Cardiac muscle cell (in vitro differentiated cells and primary cell): Measurements from ENCODE around the gene DNLZ. TPM values are rescaled to one million over a fixed set of nuclear protein-coding genes. Genes with fewer than 3 reads are reported as not detected.
A peak's percentile ranks its signal among the peaks of the same experiment; 100 is the strongest.

Experiments
- DNase-seq, 2 donors: peaks; one replicate each; pipeline versions ENCODE4 v3.0.0 to v3.0.0-alpha.2; 2010 to 2017; ENCODE audit warnings: low read depth in 1 of 2, low spot score in 1 of 2
- H3K27ac ChIP-seq: fragments of 200-600 bp; sonication (generic); 2 replicates; pipeline ENCODE4 v1.5.1; 2016
- H3K27me3 ChIP-seq: fragments of 200-600 bp; sonication (generic); 2 replicates; pipeline ENCODE4 v1.6.0; 2016; ENCODE audit warnings: control low read depth
- H3K36me3 ChIP-seq: fragments of 200-600 bp; sonication (generic); 2 replicates; pipeline ENCODE4 v1.5.1; 2016; ENCODE audit warnings: control low read depth
- H3K4me1 ChIP-seq: fragments of 200-600 bp; sonication (generic); 2 replicates; pipeline ENCODE4 v1.8.1; 2017; ENCODE audit warnings: low read depth, mild to moderate bottlenecking, mixed run types
- H3K4me3 ChIP-seq: fragments of 200-600 bp; sonication (generic); 2 replicates; pipeline ENCODE4 v1.5.1; 2016; ENCODE audit warnings: mild to moderate bottlenecking
- H3K9me3 ChIP-seq: fragments of 200-600 bp; sonication (generic); 2 replicates; pipeline ENCODE4 v1.5.1; 2017; ENCODE audit warnings: low read depth, mild to moderate bottlenecking, control low read depth
- CTCF ChIP-seq: IDR thresholded peaks from 2 replicates; pipeline ENCODE4 v1.5.1; 2012; ENCODE audit warnings: low read depth, mild to moderate bottlenecking, low read length
- polyA plus RNA-seq: library from polyadenylated mRNA; unstranded; fragments of >200 nt; fragmentation: Nextera tagmentation; extraction: Ambion mirVana; gene quantifications from 2 replicates; pipeline ENCODE4 v1.2.1, GENCODE V29; 2016
- total RNA-seq: library from RNA; depleted of rRNA; stranded (reverse); fragments of >200 nt; gene quantifications from 2 replicates; pipeline ENCODE4 v1.2.3, GENCODE V29; 2016

The DNLZ gene
- total and polyA plus RNA-seq, 2 experiments from 2014 or later, result 28.0 to 48.2 TPM

- H3K36me3 ChIP-seq, result peaks cover 6% of the 10 kb centered on the region
- peak overlapping the region; percentile 80 for H3K27ac ChIP-seq
- no peaks in the 10 kb centered on the region for H3K9me3 ChIP-seq
- H3K27me3 ChIP-seq, result no peaks in the 10 kb centered on the region
- H3K4me1 ChIP-seq, result peaks cover 17% of the 10 kb centered on the region
- peak overlapping the region; percentile 21 for H3K4me3 ChIP-seq
- peak; percentile 80 to 92 for DNase-seq
- TF ChIP-seq CTCF, result no peak
Measured at GRCh38 chr9:136342181-136343120, 21.1 kb downstream of the DNLZ start.

GRCh38 chr9:136341769-136342168, 21.8 kb downstream of the DNLZ start:
- no peaks in the 10 kb centered on the region for H3K27me3 ChIP-seq
- TF ChIP-seq CTCF, result no peak
- H3K4me3 ChIP-seq, result no peak overlapping the region
- H3K4me1 ChIP-seq, result peaks cover 17% of the 10 kb centered on the region
- H3K9me3 ChIP-seq, result no peaks in the 10 kb centered on the region
- DNase-seq, result no peak
- no peak overlapping the region for H3K27ac ChIP-seq
- H3K36me3 ChIP-seq, result peaks cover 6% of the 10 kb centered on the region

- Histone ChIP-seq H3K36me3 (peaks cover 6% of the 10 kb centered on the region), H3K27ac (no peak overlapping the region), H3K4me1 (peaks cover 12% of the 10 kb centered on the region), H3K4me3 (no peak overlapping the region), H3K9me3 (no peaks in the 10 kb centered on the region), H3K27me3 (no peaks in the 10 kb centered on the region)
- no peak for TF ChIP-seq CTCF
- no peak for DNase-seq
Measured at GRCh38 chr9:136341042-136341655, 22.4 kb downstream of the DNLZ start.

- H3K36me3 ChIP-seq, result peaks cover 6% of the 10 kb centered on the region
- H3K4me3 ChIP-seq, result no peak overlapping the region
- no peaks in the 10 kb centered on the region for H3K9me3 ChIP-seq
- DNase-seq, result no peak
- TF ChIP-seq CTCF, result no peak
- H3K27me3 ChIP-seq, result no peaks in the 10 kb centered on the region
- peaks cover 9% of the 10 kb centered on the region for H3K4me1 ChIP-seq
- no peak overlapping the region for H3K27ac ChIP-seq
Measured at GRCh38 chr9:136340356-136341041, 23.0 kb downstream of the DNLZ start.

DNA sequence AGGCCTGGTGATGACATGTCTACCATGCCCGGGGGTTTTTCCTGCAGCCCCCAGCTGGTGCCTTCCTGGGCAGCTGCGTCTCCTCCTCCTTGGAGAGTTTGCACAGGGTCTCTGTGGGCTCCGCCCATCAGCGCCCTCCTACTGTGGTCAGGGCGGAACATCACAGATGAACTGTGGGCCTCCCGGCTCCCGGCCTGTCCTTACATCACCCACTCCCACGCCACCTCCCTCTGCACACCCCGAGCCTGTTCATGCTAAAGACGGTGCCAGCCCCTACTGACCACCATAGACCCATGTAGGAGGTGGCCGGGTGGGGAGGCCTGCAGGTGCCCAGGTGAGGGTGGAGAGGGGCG, 23.6 kb downstream of the DNLZ start:
- no peak overlapping the region for H3K27ac ChIP-seq
- H3K27me3 ChIP-seq, result no peaks in the 10 kb centered on the region
- no peak for TF ChIP-seq CTCF
- no peak overlapping the region for H3K4me3 ChIP-seq
- H3K36me3 ChIP-seq, result peaks cover 6% of the 10 kb centered on the region
- no peak for DNase-seq
- H3K9me3 ChIP-seq, result no peaks in the 10 kb centered on the region
- peaks cover 9% of the 10 kb centered on the region for H3K4me1 ChIP-seq
